H9 (cell line): ENCODE results near the gene CELF4. TPM values are rescaled to one million over a fixed set of nuclear protein-coding genes. Genes with fewer than 3 reads are reported as not detected.

Experiments
- DNase-seq: peaks from one replicate; pipeline ENCODE4 v3.0.0-alpha.2; 2017
- H2AFZ ChIP-seq: one replicate; pipeline ENCODE4 v1.6.1; 2013; ENCODE audit warnings: mild to moderate bottlenecking, low read length, control low read depth, moderate library complexity
- H2AK5ac ChIP-seq: 2 replicates; pipeline ENCODE4 v1.6.1; 2013; ENCODE audit warnings: low read length, control low read depth, mixed read lengths; ENCODE audit not compliant: insufficient read length
- H2BK120ac ChIP-seq: one replicate; pipeline ENCODE4 v1.6.1; 2013; ENCODE audit warnings: low read depth, mild to moderate bottlenecking, low read length, control low read depth, inconsistent platforms; ENCODE audit not compliant: poor library complexity, severe bottlenecking
- H2BK12ac ChIP-seq: 2 replicates; pipeline ENCODE4 v1.6.1; 2013; ENCODE audit warnings: low read length, control low read depth, mixed read lengths, low read depth; ENCODE audit not compliant: insufficient read length
- H2BK15ac ChIP-seq: 2 replicates; pipeline ENCODE4 v1.6.1; 2013; ENCODE audit warnings: low read depth, low read length, control low read depth
- H2BK20ac ChIP-seq: one replicate; pipeline ENCODE4 v1.6.1; 2013; ENCODE audit warnings: low read depth, mild to moderate bottlenecking, low read length, control low read depth, inconsistent platforms; ENCODE audit not compliant: poor library complexity, severe bottlenecking
- H2BK5ac ChIP-seq: 2 replicates; pipeline ENCODE4 v1.6.1; 2013; ENCODE audit warnings: low read length, control low read depth, mixed read lengths; ENCODE audit not compliant: insufficient read length
- H3K14ac ChIP-seq: 2 replicates; pipeline ENCODE4 v1.6.1; 2013; ENCODE audit warnings: low read length, control low read depth; ENCODE audit not compliant: insufficient read depth
- H3K18ac ChIP-seq: 2 replicates; pipeline ENCODE4 v1.6.1; 2013; ENCODE audit warnings: low read depth, mild to moderate bottlenecking, mixed read lengths, low read length, control low read depth; ENCODE audit not compliant: insufficient read length
- H3K23ac ChIP-seq: 2 replicates; pipeline ENCODE4 v1.6.1; 2013; ENCODE audit warnings: low read length, control low read depth, mixed read lengths, low read depth; ENCODE audit not compliant: insufficient read length
- H3K23me2 ChIP-seq: 2 replicates; pipeline ENCODE4 v1.6.1; 2013; ENCODE audit warnings: low read depth, mild to moderate bottlenecking, mixed read lengths, low read length, control low read depth; ENCODE audit not compliant: insufficient read length, poor library complexity, severe bottlenecking
- H3K27ac ChIP-seq: 2 replicates; pipeline ENCODE4 v1.5.1; 2013; ENCODE audit warnings: low read length, control low read depth, mixed read lengths, low read depth; ENCODE audit not compliant: insufficient read length
- H3K27me3 ChIP-seq: 2 replicates; pipeline ENCODE4 v1.6.1; 2013; ENCODE audit warnings: low read length, control low read depth, inconsistent platforms; ENCODE audit not compliant: insufficient read depth
- H3K4ac ChIP-seq: 2 replicates; pipeline ENCODE4 v1.6.1; 2013; ENCODE audit warnings: low read depth, mild to moderate bottlenecking, control low read depth, inconsistent platforms, low read length, moderate library complexity
- H3K4me1 ChIP-seq: 2 replicates; pipeline ENCODE4 v1.6.1; 2013; ENCODE audit warnings: low read length, control low read depth, inconsistent platforms; ENCODE audit not compliant: insufficient read depth
- H3K4me2 ChIP-seq: 2 replicates; pipeline ENCODE4 v1.6.1; 2013; ENCODE audit warnings: low read length, control low read depth, mixed read lengths; ENCODE audit not compliant: insufficient read length, insufficient read depth
- H3K56ac ChIP-seq: 2 replicates; pipeline ENCODE4 v1.6.1; 2013; ENCODE audit warnings: low read depth, mild to moderate bottlenecking, mixed read lengths, low read length, control low read depth; ENCODE audit not compliant: insufficient read length
- H3K79me1 ChIP-seq: 2 replicates; pipeline ENCODE4 v1.6.1; 2013; ENCODE audit warnings: low read depth, mild to moderate bottlenecking, moderate library complexity, low read length, control low read depth, inconsistent platforms; ENCODE audit not compliant: insufficient read depth, poor library complexity, severe bottlenecking
- H3K79me2 ChIP-seq: 2 replicates; pipeline ENCODE4 v1.6.1; 2013; ENCODE audit warnings: low read length, control low read depth, inconsistent platforms; ENCODE audit not compliant: insufficient read depth
- H3K9ac ChIP-seq: 2 replicates; pipeline ENCODE4 v1.6.1; 2013; ENCODE audit warnings: low read length, control low read depth, mixed read lengths; ENCODE audit not compliant: insufficient read length; ENCODE audit errors: extremely low read depth
- H3K9me3 ChIP-seq: one replicate; pipeline ENCODE4 v1.6.1; 2013; ENCODE audit warnings: low read depth, low read length, inconsistent platforms; ENCODE audit not compliant: control insufficient read depth
- H3T11ph ChIP-seq: one replicate; pipeline ENCODE4 v1.6.1; 2013; ENCODE audit warnings: mild to moderate bottlenecking, low read length, control low read depth, inconsistent platforms
- H4K20me1 ChIP-seq: one replicate; pipeline ENCODE4 v1.6.1; 2013; ENCODE audit not compliant: control insufficient read depth, insufficient read length, insufficient read depth
- H4K5ac ChIP-seq: 2 replicates; pipeline ENCODE4 v1.6.1; 2013; ENCODE audit warnings: low read depth, mild to moderate bottlenecking, mixed read lengths, low read length, control low read depth; ENCODE audit not compliant: insufficient read length
- H4K8ac ChIP-seq: replicated peaks from 2 replicates; pipeline ENCODE4 v1.6.1; 2013; ENCODE audit warnings: low read length, control low read depth, mixed read lengths, low read depth; ENCODE audit not compliant: insufficient read length
- H4K91ac ChIP-seq: 2 replicates; pipeline ENCODE4 v1.6.1; 2013; ENCODE audit warnings: low read depth, mild to moderate bottlenecking, moderate library complexity, mixed read lengths, low read length, control low read depth; ENCODE audit not compliant: insufficient read length
- H3K27ac Mint-ChIP-seq, 3 experiments: 2 replicates in 2 of 3; 3 replicates in 1 of 3; pipeline ENCODE4 v1.8.0; 2020 to 2021; ENCODE audit warnings: mixed read lengths in 3 of 3, mild to moderate bottlenecking in 1 of 3, moderate library complexity in 1 of 3
- H3K27me3 Mint-ChIP-seq: 2 replicates; pipeline ENCODE4 v1.8.0; 2021; ENCODE audit warnings: low read depth, mild to moderate bottlenecking, moderate library complexity, mixed read lengths
- H3K36me3 Mint-ChIP-seq, 3 experiments: 2 replicates in 2 of 3; 3 replicates in 1 of 3; pipeline ENCODE4 v1.8.0; 2020 to 2021; ENCODE audit warnings: low read depth in 3 of 3, mixed read lengths in 3 of 3; ENCODE audit not compliant: insufficient read depth in 1 of 3
- H3K4me1 Mint-ChIP-seq, 2 experiments: 2 replicates each; pipeline ENCODE4 v1.8.0; 2020; ENCODE audit warnings: mixed read lengths in 2 of 2
- H3K4me3 Mint-ChIP-seq, 2 experiments: 2 replicates in 1 of 2; 3 replicates in 1 of 2; pipeline ENCODE4 v1.8.0; 2020 to 2021; ENCODE audit warnings: mild to moderate bottlenecking in 2 of 2, mixed read lengths in 2 of 2, moderate library complexity in 1 of 2
- H3K9me3 Mint-ChIP-seq, 2 experiments: 2 replicates in 1 of 2; 3 replicates in 1 of 2; pipeline ENCODE4 v1.8.0; 2020; ENCODE audit warnings: mild to moderate bottlenecking in 2 of 2, mixed read lengths in 2 of 2, moderate library complexity in 1 of 2
- CTCF ChIP-seq: fragments of 200-600 bp; sonication (generic); conservative IDR thresholded peaks from 3 replicates; pipeline ENCODE4 v1.8.0; 2021; ENCODE audit warnings: antibody characterized with exemption, mild to moderate bottlenecking
- WGBS: extraction: QIAGEN DNeasy Blood & Tissue Kit; methylation state at CpG from one replicate; pipeline ENCODE4 v1.1.7; 2013; ENCODE audit warnings: missing lambda C conversion rate, low lambda C conversion rate, mixed read lengths; ENCODE audit not compliant: insufficient read length; ENCODE audit errors: extremely low coverage; 5-methylcytosine and 5-hydroxymethylcytosine counted together
- total RNA-seq: library from RNA; stranded (reverse); gene quantifications from 2 replicates; pipeline ENCODE4 v1.2.1, GENCODE V29; 2021

The CELF4 gene
- total RNA-seq, 1 experiment from 2014 or later: 1.1 TPM

- peak overlapping the region in 1 of 3 experiments; percentile 72; a peak in 1 of 7 replicates for H3K27ac Mint-ChIP-seq
- Histone ChIP-seq H2AK5ac (no peak overlapping the region), H2BK12ac (no peak overlapping the region), H3K9ac (no peak overlapping the region), H2BK15ac (no peak overlapping the region), H3K79me1 (no peaks in the 10 kb centered on the region), H4K8ac (no peak overlapping the region), H3T11ph (no peak overlapping the region), H3K9me3 (no peaks in the 10 kb centered on the region), H3K23ac (no peak overlapping the region), H3K18ac (no peak overlapping the region), H2BK120ac (no peak overlapping the region), H4K91ac (no peak overlapping the region), H3K4me1 (no peaks in the 10 kb centered on the region), H2AFZ (no peak overlapping the region), H4K5ac (no peak overlapping the region), H2BK5ac (no peak overlapping the region), H3K4ac (no peak overlapping the region), H3K79me2 (no peaks in the 10 kb centered on the region), H3K14ac (no peak overlapping the region), H3K27ac (no peak overlapping the region), H4K20me1 (no peaks in the 10 kb centered on the region), H2BK20ac (no peak overlapping the region), H3K27me3 (no peaks in the 10 kb centered on the region), H3K56ac (no peak overlapping the region), H3K4me2 (no peak overlapping the region), H3K23me2 (no peaks in the 10 kb centered on the region)
- no peak overlapping the region for H3K4me3 Mint-ChIP-seq
- no CpG with 5 or more reads among the region's 1 CpG for WGBS
- TF ChIP-seq CTCF: no peak
- no peaks in the 10 kb centered on the region for H3K9me3 Mint-ChIP-seq
- no peaks in the 10 kb centered on the region for H3K36me3 Mint-ChIP-seq
- no peak for DNase-seq
- H3K27me3 Mint-ChIP-seq: peaks cover 5% of the 10 kb centered on the region
- peaks cover 0 to 8% of the 10 kb centered on the region in 2 experiments; a peak in 1 of 4 replicates for H3K4me1 Mint-ChIP-seq
Observed at GRCh38 chr18:37315935-37316334, 249.7 kb downstream of the CELF4 start.
